Smooth muscle cell (in vitro differentiated cells): ENCODE data around the gene MAP3K4. TPM values are rescaled to one million over a fixed set of nuclear protein-coding genes. Genes with fewer than 3 reads are reported as not detected.
A peak's percentile ranks its signal among the peaks of the same experiment; 100 is the strongest.

ENCODE experiments used
- DNase-seq: peaks from one replicate; lab custom pipeline; 2025; ENCODE audit not compliant: unreplicated experiment; lab: John Stamatoyannopoulos, UW
- H2AFZ ChIP-seq: fragments of 200-600 bp; sonication (generic); 2 replicates; pipeline ENCODE4 v1.6.0; 2016; ENCODE audit warnings: antibody characterized with exemption, low read depth, mild to moderate bottlenecking
- H3F3A ChIP-seq: fragments of 200-600 bp; sonication (generic); 2 replicates; pipeline ENCODE4 v1.6.0; 2017; ENCODE audit warnings: antibody characterized with exemption, low read depth
- H3K27ac ChIP-seq: fragments of 200-600 bp; sonication (generic); 2 replicates; pipeline ENCODE4 v1.5.1; 2016; ENCODE audit warnings: low read depth, mild to moderate bottlenecking
- H3K27me3 ChIP-seq: fragments of 200-600 bp; sonication (generic); 2 replicates; pipeline ENCODE4 v1.6.1; 2016; ENCODE audit warnings: low read depth, mild to moderate bottlenecking
- H3K36me3 ChIP-seq: fragments of 200-600 bp; sonication (generic); 2 replicates; pipeline ENCODE4 v1.5.1; 2016; ENCODE audit warnings: low read depth
- H3K4me1 ChIP-seq: fragments of 200-600 bp; sonication (generic); 2 replicates; pipeline ENCODE4 v1.5.1; 2016; ENCODE audit warnings: low read depth
- H3K4me2 ChIP-seq: fragments of 200-600 bp; sonication (generic); 2 replicates; pipeline ENCODE4 v1.6.0; 2016; ENCODE audit warnings: mild to moderate bottlenecking
- H3K4me3 ChIP-seq: fragments of 200-600 bp; sonication (generic); 2 replicates; pipeline ENCODE4 v1.5.1; 2016; ENCODE audit warnings: mild to moderate bottlenecking
- H3K79me2 ChIP-seq: fragments of 200-600 bp; sonication (generic); 2 replicates; pipeline ENCODE4 v1.6.0; 2016; ENCODE audit warnings: low read depth, mild to moderate bottlenecking
- H3K9ac ChIP-seq: fragments of 200-600 bp; sonication (generic); 2 replicates; pipeline ENCODE4 v1.6.0; 2016; ENCODE audit warnings: low read depth
- H3K9me3 ChIP-seq: fragments of 200-600 bp; sonication (generic); replicated peaks from 2 replicates; pipeline ENCODE4 v1.5.1; 2016; ENCODE audit warnings: low read depth
- H4K20me1 ChIP-seq: fragments of 200-600 bp; sonication (generic); 2 replicates; pipeline ENCODE4 v1.6.0; 2016; ENCODE audit warnings: low read depth
- WGBS: methylation state at CpG from one replicate; pipeline ENCODE4 v1.1.7; 2016; ENCODE audit warnings: low lambda C conversion rate; 5-methylcytosine and 5-hydroxymethylcytosine counted together
- polyA plus RNA-seq: library from polyadenylated mRNA; unstranded; fragments of >200 nt; fragmentation: Nextera tagmentation; extraction: Ambion mirVana; gene quantifications from 2 replicates; pipeline ENCODE4 v1.2.1, GENCODE V29; 2016
- total RNA-seq: library from RNA; depleted of rRNA; stranded (reverse); fragments of >200 nt; gene quantifications from 2 replicates; pipeline ENCODE4 v1.2.3, GENCODE V29; 2014
- TF ChIP-seq, protein P1 (sequence below): fragments of 200-600 bp; sonication (generic); IDR thresholded peaks from 2 replicates; pipeline ENCODE4 v1.5.1; 2017; ENCODE audit warnings: borderline replicate concordance, mild to moderate bottlenecking, antibody characterized with exemption; ENCODE audit not compliant: insufficient read depth, poor library complexity, severe bottlenecking

The MAP3K4 gene
- total and polyA plus RNA-seq, 2 experiments from 2014 or later = 14.3 to 29.5 TPM

DNA sequence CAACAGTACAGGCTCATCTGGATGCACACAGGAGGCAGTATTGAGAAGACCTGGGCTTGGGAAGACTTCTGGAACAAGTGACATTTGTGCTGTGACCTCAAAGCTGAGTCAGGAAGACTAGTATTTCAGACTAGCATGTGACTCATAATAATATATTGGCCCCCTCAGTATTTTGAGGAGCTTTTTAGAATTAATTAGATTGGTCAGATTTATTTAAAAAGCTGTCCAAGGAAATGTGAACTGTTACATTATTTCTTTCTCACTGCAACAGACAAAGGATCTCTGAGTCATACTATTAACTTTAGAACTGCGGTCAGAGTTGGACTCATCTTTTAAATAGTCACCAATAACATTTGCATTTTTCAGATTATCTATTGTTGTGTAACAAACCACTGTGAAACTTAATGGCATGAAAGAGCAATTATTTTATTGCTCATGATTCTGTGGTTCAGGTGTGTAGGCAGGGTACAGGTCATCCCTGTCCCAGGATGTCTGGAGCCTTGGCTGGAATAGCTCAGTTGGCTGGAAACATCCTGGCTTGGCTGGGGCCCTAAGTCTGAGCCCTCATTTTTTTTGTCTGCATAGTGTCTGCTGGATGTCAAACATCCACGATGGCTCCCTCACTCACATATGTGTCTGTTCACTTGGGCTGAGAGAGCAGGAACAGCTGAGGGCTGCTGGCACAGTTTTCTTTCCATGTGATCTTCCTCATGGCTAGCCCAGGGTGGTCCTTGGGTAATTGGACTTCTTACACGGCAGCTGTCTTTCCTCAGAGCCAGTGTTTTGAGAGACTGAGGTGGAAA, 46.9 kb downstream of the MAP3K4 start:
- H3K4me2 ChIP-seq = peak overlapping the region; percentile 20
- 33% methylated on average over 3 of the region's 3 CpGs for WGBS

DNA sequence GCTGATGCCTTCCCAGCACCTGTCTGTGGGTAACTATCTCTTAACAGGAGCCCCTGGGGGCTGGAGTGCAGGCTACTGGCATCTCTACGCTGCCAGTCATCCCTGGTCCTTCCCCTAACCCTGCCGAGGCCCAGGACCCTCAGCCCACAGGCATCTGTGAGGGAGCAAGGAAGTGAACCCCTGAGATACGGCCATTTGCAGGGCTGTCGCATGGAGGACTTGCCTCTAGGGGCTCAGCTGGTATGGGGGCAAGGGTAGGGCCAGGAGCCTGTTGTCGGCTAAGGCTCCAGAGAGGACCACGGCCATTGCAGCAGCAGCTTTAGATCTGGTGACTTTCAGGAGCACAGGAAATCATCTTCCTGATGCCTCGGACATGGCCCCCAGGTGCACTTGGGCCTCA, 49.7 kb downstream of the MAP3K4 start:
- Histone ChIP-seq H3K27me3 (no peaks in the 10 kb centered on the region), H3K4me1 (no peaks in the 10 kb centered on the region), H3K36me3 (peaks cover 8% of the 10 kb centered on the region), H3K4me3 (no peak overlapping the region), H3K27ac (no peak overlapping the region), H3K9ac (no peak overlapping the region), H3K79me2 (peaks cover 49% of the 10 kb centered on the region), H2AFZ (no peak overlapping the region), H3F3A (peaks cover 7% of the 10 kb centered on the region), H3K4me2 (no peak overlapping the region), H4K20me1 (no peaks in the 10 kb centered on the region), H3K9me3 (no peaks in the 10 kb centered on the region)
- WGBS = 100% methylated on average over 7 of the region's 7 CpGs
- no peak for DNase-seq
- TF ChIP-seq, protein P1, sequence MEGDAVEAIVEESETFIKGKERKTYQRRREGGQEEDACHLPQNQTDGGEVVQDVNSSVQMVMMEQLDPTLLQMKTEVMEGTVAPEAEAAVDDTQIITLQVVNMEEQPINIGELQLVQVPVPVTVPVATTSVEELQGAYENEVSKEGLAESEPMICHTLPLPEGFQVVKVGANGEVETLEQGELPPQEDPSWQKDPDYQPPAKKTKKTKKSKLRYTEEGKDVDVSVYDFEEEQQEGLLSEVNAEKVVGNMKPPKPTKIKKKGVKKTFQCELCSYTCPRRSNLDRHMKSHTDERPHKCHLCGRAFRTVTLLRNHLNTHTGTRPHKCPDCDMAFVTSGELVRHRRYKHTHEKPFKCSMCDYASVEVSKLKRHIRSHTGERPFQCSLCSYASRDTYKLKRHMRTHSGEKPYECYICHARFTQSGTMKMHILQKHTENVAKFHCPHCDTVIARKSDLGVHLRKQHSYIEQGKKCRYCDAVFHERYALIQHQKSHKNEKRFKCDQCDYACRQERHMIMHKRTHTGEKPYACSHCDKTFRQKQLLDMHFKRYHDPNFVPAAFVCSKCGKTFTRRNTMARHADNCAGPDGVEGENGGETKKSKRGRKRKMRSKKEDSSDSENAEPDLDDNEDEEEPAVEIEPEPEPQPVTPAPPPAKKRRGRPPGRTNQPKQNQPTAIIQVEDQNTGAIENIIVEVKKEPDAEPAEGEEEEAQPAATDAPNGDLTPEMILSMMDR = no peak

More for the DNA sequence above, 46.9 kb downstream of the MAP3K4 start:
- Histone ChIP-seq H3K4me3 (no peak overlapping the region), H3K9me3 (no peaks in the 10 kb centered on the region), H3K9ac (peak overlapping the region; percentile 88), H3F3A (peaks cover 7% of the 10 kb centered on the region), H4K20me1 (no peaks in the 10 kb centered on the region), H3K27ac (peak overlapping the region; percentile 98), H2AFZ (no peak overlapping the region), H3K27me3 (no peaks in the 10 kb centered on the region), H3K4me1 (peaks cover 4% of the 10 kb centered on the region), H3K79me2 (peaks cover 33% of the 10 kb centered on the region), H3K36me3 (no peaks in the 10 kb centered on the region)
- TF ChIP-seq, protein P1 = peak; percentile 20
- no peak for DNase-seq

DNA sequence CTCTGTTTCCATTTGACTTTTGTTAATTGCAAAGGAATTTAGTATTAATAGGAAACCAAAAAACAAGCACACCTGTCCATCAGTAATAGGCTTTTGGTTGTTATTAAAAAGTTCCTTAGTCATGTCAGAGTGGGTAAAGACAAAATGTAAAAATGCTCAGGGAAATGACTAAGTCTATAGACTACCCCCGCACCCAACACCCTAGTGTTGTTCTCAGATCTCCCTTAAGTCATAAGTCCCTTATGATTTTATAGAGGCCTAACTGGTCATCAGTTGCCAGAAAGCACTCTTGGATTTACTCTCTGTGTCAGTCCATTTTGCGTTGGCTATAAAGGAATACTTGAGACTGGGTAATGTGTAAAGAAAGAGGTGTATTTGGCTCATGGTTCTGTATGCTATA, 52.8 kb downstream of the MAP3K4 start:
- Histone ChIP-seq H3K79me2 (peaks cover 49% of the 10 kb centered on the region), H3K4me2 (no peak overlapping the region), H3K36me3 (peaks cover 8% of the 10 kb centered on the region), H3K4me3 (no peak overlapping the region), H3K4me1 (no peaks in the 10 kb centered on the region), H3K9me3 (no peaks in the 10 kb centered on the region), H3F3A (peaks cover 2% of the 10 kb centered on the region), H3K9ac (no peak overlapping the region), H3K27ac (no peak overlapping the region), H2AFZ (no peak overlapping the region), H4K20me1 (peaks cover 6% of the 10 kb centered on the region), H3K27me3 (no peaks in the 10 kb centered on the region)
- WGBS = 91% methylated on average over 2 of the region's 2 CpGs
- no peak for DNase-seq
- TF ChIP-seq, protein P1 = no peak

DNA sequence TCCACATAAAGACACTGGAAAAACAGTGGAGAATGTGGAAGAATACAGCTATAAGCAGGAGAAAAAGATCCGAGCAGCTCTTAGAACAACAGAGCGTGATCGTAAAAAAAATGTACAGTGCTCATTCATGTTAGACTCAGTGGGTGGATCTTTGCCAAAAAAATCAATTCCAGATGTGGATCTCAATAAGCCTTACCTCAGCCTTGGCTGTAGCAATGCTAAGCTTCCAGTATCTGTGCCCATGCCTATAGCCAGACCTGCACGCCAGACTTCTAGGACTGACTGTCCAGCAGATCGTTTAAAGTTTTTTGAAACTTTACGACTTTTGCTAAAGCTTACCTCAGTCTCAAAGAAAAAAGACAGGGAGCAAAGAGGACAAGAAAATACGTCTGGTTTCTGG, 57.1 kb downstream of the MAP3K4 start:
- Histone ChIP-seq H3F3A (no peaks in the 10 kb centered on the region), H3K79me2 (peaks cover 42% of the 10 kb centered on the region), H3K36me3 (peaks cover 11% of the 10 kb centered on the region), H3K4me2 (no peak overlapping the region), H4K20me1 (peaks cover 6% of the 10 kb centered on the region), H3K9ac (no peak overlapping the region), H3K27me3 (no peaks in the 10 kb centered on the region), H2AFZ (no peak overlapping the region), H3K4me3 (no peak overlapping the region), H3K4me1 (no peaks in the 10 kb centered on the region), H3K27ac (no peak overlapping the region), H3K9me3 (no peaks in the 10 kb centered on the region)
- TF ChIP-seq, protein P1 = no peak
- WGBS = 50% methylated on average over 7 of the region's 7 CpGs
- DNase-seq = no peak
